Urothelium cell line (cell line): ENCODE measurements around the gene GPR135.
"Not testable (repeated sequence)": the region's sequence is repeated elsewhere in the genome, so short reads cannot be mapped to it uniquely, and the experiment has no call there.

Experiments
- DNase-seq: peaks from one replicate; pipeline ENCODE4 v3.0.0; 2011; ENCODE audit warnings: low spot score, mixed read lengths
- FAIRE-seq: peaks from 2 replicates; lab custom pipeline; 2011; peaks lifted over from hg19 to GRCh38; lab: Jason Lieb, UNC

The GPR135 gene

GRCh38 chr14:59475709-59476108 lies 10.5 kb upstream of the GPR135 start:
- DNase-seq (no peak), FAIRE-seq (no peak)

GRCh38 chr14:59474172-59474571 lies 9.0 kb upstream of the GPR135 start:
- no peak for DNase-seq

GRCh38 chr14:59464486-59465315 lies 479 bp downstream of the GPR135 start:
- FAIRE-seq (no peak), DNase-seq (peak; percentile 88)

More at GRCh38 chr14:59474172-59474571, 9.0 kb upstream of the GPR135 start:
- FAIRE-seq = no peak

GRCh38 chr14:59463787-59464485 lies 1.2 kb downstream of the GPR135 start:
- FAIRE-seq (peak; percentile 76), DNase-seq (no peak)

GRCh38 chr14:59461891-59462290 lies 3.3 kb downstream of the GPR135 start:
- no peak for DNase-seq
- no peak for FAIRE-seq

- DNase-seq = no peak
- FAIRE-seq = no peak
Observed at GRCh38 chr14:59460378-59460777, 4.8 kb downstream of the GPR135 start.

- DNase-seq (no peak), FAIRE-seq (no peak)
Observed at GRCh38 chr14:59458486-59458885, 6.7 kb downstream of the GPR135 start.

GRCh38 chr14:59455411-59455810 lies 9.8 kb downstream of the GPR135 start:
- FAIRE-seq = no peak
- no peak for DNase-seq

GRCh38 chr14:59454139-59454538 lies 11.0 kb downstream of the GPR135 start:
- peak; percentile 79 for FAIRE-seq
- DNase-seq = no peak

GRCh38 chr14:59451849-59452248 lies 13.3 kb downstream of the GPR135 start:
- DNase-seq (no peak), FAIRE-seq (no peak)

- DNase-seq (no peak), FAIRE-seq (peak; percentile 30)
Observed at GRCh38 chr14:59450716-59451115, 14.5 kb downstream of the GPR135 start.

- FAIRE-seq, DNase-seq: not testable (repeated sequence)
Observed at GRCh38 chr14:59448673-59449072, 16.5 kb downstream of the GPR135 start.

- no peak for FAIRE-seq
- no peak for DNase-seq
Observed at GRCh38 chr14:59439256-59439965, 25.8 kb downstream of the GPR135 start.

- FAIRE-seq = peak; percentile 5
- DNase-seq = no peak
Observed at GRCh38 chr14:59438195-59438647, 27.0 kb downstream of the GPR135 start.

- FAIRE-seq (no peak), DNase-seq (no peak)
Observed at GRCh38 chr14:59435987-59436386, 29.2 kb downstream of the GPR135 start.

GRCh38 chr14:59435101-59435500 lies 30.1 kb downstream of the GPR135 start:
- no peak for FAIRE-seq
- no peak for DNase-seq

GRCh38 chr14:59429790-59430189 lies 35.4 kb downstream of the GPR135 start:
- FAIRE-seq = no peak
- DNase-seq = no peak

GRCh38 chr14:59428581-59429012 lies 36.6 kb downstream of the GPR135 start:
- DNase-seq (no peak), FAIRE-seq (no peak)

GRCh38 chr14:59427653-59428580 lies 37.3 kb downstream of the GPR135 start:
- FAIRE-seq (no peak), DNase-seq (no peak)

- FAIRE-seq (no peak), DNase-seq (no peak)
Observed at GRCh38 chr14:59425322-59425935, 39.8 kb downstream of the GPR135 start.
